ENCODE results near the gene PARN. TPM values are rescaled to one million over a fixed set of nuclear protein-coding genes. Genes with fewer than 3 reads are reported as not detected.

The PARN gene
- polyA plus RNA-seq, 1 experiment = 33.9 TPM

DNA sequence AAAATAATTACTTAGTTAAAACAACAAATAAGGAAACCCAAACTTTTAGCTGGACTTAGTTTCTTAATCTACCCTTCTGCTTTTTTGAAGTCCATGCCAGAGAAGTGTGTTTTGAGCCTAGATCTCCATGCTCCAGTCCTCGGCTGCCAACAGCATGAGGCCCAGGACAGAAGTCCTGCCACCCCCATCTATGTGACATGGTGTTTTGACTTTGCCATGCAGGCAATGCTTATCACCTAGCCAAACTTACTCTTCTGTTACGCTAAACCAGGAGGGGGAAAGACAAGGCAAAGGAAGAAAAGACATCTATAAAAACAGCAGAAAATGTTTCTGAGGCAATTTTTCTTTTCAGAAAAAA is 119.5 kb downstream of the PARN start:
- ChIA-PET CTCF (interaction anchor here (0.6 to 1.1 kb wide), 4 partner anchors 10 to 591 kb away, joined by 3 to 6 read pairs (median 4); partner anchors contain the start of gene ERCC4), POLR2A (no interaction called here)
- Histone ChIP-seq H3K4me3 (ENCODE audit: low read depth, low read length) (no peak overlapping the region), H3K27ac (ENCODE audit: low read depth, low read length) (no peak overlapping the region), H3K9me3 (ENCODE audit: control insufficient read depth, insufficient read depth, low read length) (no peaks in the 10 kb centered on the region), H3K27me3 (ENCODE audit: control insufficient read depth, insufficient read depth, low read length) (no peaks in the 10 kb centered on the region)
- no peak for DNase-seq (ENCODE audit: low read depth, low spot score)
- TF ChIP-seq, protein P1, sequence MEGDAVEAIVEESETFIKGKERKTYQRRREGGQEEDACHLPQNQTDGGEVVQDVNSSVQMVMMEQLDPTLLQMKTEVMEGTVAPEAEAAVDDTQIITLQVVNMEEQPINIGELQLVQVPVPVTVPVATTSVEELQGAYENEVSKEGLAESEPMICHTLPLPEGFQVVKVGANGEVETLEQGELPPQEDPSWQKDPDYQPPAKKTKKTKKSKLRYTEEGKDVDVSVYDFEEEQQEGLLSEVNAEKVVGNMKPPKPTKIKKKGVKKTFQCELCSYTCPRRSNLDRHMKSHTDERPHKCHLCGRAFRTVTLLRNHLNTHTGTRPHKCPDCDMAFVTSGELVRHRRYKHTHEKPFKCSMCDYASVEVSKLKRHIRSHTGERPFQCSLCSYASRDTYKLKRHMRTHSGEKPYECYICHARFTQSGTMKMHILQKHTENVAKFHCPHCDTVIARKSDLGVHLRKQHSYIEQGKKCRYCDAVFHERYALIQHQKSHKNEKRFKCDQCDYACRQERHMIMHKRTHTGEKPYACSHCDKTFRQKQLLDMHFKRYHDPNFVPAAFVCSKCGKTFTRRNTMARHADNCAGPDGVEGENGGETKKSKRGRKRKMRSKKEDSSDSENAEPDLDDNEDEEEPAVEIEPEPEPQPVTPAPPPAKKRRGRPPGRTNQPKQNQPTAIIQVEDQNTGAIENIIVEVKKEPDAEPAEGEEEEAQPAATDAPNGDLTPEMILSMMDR (IDR thresholded peaks at IDR 0.05; ENCODE audit: low read depth, low read length) = no peak

DNA sequence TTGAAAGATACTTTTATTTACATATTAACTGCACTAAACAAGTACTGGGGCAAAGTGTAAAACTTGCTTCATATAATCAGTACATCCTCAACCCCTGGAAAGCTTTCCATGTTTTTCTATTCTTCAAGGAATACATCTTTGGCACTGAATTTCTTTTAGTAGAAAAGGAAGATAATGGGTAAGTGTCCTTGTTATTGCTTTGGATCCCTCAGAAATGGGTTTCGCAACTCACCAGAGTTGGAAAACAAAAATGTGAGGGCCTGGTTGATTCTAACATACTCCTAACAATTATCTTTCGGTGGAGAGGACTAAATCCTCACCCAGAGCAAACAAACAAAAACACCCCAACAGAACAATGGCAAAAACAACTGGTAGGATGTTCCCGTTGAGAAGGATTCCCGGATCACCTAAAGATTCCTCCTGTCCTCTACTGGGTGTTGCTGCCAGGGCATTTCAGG is 120.4 kb downstream of the PARN start:
- Histone ChIP-seq H3K27ac (ENCODE audit: low read depth, low read length) (no peak overlapping the region), H3K4me3 (ENCODE audit: low read depth, low read length) (no peak overlapping the region), H3K9me3 (ENCODE audit: control insufficient read depth, insufficient read depth, low read length) (no peaks in the 10 kb centered on the region), H3K27me3 (ENCODE audit: control insufficient read depth, insufficient read depth, low read length) (no peaks in the 10 kb centered on the region)
- TF ChIP-seq, protein P1 (IDR thresholded peaks at IDR 0.05; ENCODE audit: low read depth, low read length) = no peak
- ChIA-PET CTCF (interaction anchor here (1.6 kb wide), 1 partner anchor 590 kb away, joined by 3 read pairs; the partner anchor contains the start of gene ERCC4), POLR2A (no interaction called here)
- no peak for DNase-seq (ENCODE audit: low read depth, low spot score)

DNA sequence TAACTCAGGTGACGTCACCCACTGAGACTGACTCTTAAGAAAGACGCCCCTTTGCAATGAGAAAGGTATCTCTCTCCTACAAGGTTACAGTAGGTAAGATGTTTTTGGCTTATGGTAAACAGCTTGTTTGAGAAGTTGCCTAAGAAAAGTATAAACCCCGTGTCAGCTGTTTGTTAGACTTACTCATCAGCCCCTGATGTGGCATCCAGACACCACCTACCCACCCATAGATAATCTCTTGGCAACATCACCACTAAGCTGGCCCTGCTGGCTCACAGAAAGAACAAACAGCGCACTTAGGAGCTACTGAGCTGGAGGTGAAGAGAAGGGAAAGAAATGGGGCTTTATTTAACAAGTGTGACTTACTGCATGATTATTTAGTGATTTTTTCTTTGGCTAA is 121.0 kb downstream of the PARN start:
- H3K9me3 ChIP-seq (ENCODE audit: control insufficient read depth, insufficient read depth, low read length) = no peaks in the 10 kb centered on the region
- ChIA-PET CTCF (interaction anchor here (1.6 kb wide), 1 partner anchor 589 kb away, joined by 3 read pairs; the partner anchor contains the start of gene ERCC4), POLR2A (no interaction called here)
- no peak for DNase-seq (ENCODE audit: low read depth, low spot score)
- TF ChIP-seq, protein P1 (IDR thresholded peaks at IDR 0.05; ENCODE audit: low read depth, low read length) = no peak
- H3K4me3 ChIP-seq (ENCODE audit: low read depth, low read length) = no peak overlapping the region
- H3K27ac ChIP-seq (ENCODE audit: low read depth, low read length) = no peak overlapping the region
- no peaks in the 10 kb centered on the region for H3K27me3 ChIP-seq (ENCODE audit: control insufficient read depth, insufficient read depth, low read length)

DNA sequence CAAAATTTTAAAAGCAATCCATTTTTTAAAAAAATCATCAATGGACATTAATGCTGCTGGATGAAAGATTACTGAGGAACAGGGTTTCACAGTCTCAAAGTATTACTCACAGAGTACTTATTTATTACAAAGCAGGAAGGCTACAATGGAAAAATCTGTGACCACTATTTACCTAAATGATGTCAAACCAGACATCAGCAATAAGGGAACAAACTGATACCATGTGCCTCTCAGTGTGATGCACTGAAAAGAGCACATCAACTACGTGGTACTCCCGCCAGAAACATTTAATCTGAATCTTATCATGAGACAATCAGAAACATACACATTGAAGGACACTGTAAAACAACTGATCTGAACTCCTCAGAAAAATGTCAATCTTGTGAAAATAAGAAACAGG is 124.2 kb downstream of the PARN start:
- POLR2A ChIA-PET = no interaction called here
- Histone ChIP-seq H3K27me3 (ENCODE audit: control insufficient read depth, insufficient read depth, low read length) (no peaks in the 10 kb centered on the region), H3K4me3 (ENCODE audit: low read depth, low read length) (no peak overlapping the region), H3K9me3 (ENCODE audit: control insufficient read depth, insufficient read depth, low read length) (no peaks in the 10 kb centered on the region), H3K27ac (ENCODE audit: low read depth, low read length) (no peak overlapping the region)
- TF ChIP-seq, protein P1 (IDR thresholded peaks at IDR 0.05; ENCODE audit: low read depth, low read length) = no peak
- CTCF ChIA-PET = no interaction called here
- no peak for DNase-seq (ENCODE audit: low read depth, low spot score)

DNA sequence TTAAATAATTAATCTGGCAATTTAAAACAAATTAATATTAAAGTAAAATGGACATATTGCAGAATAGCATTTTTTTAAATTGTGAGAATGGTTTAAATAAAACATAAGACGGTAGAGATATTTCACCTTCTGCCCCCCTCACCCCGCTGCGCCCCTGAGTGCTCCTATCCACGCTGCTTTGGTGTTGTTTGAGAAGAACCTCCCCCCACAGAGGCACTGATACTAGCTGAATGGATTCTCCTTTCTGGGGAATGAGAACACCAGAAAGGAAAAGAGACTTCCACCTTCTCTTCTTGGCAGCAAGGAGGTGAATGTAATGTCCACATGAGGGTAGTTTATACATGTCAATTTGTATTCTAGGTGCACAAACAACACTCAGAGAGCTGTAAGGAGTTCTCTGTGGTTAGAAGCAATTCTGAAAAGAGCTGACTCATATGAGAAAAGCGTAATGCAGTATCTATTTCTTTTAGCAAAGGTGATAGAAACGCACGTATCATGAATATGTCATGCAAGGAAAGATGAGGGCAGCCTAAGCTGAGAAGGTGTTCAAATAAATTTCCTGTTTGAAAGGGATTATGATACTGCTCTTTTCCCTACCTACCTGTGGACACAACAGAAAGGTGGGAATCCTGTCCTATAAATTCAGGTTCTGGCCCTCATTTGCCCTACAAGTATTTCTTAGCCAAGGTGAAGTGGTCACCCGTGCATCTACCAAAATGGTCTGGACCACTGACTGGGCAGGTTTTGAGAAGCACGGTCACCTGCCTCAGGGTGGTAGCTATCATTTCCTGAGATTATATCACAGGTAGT is 126.9 kb downstream of the PARN start:
- TF ChIP-seq, protein P1 (IDR thresholded peaks at IDR 0.05; ENCODE audit: low read depth, low read length) = no peak
- CTCF ChIA-PET = interaction anchor here (2.0 kb wide), 1 partner anchor 583 kb away, joined by 7 read pairs; the partner anchor contains the start of gene ERCC4
- DNase-seq (ENCODE audit: low read depth, low spot score) = peak; percentile 27
- Histone ChIP-seq H3K27me3 (ENCODE audit: control insufficient read depth, insufficient read depth, low read length) (no peaks in the 10 kb centered on the region), H3K9me3 (ENCODE audit: control insufficient read depth, insufficient read depth, low read length) (no peaks in the 10 kb centered on the region), H3K4me3 (ENCODE audit: low read depth, low read length) (no peak overlapping the region), H3K27ac (ENCODE audit: low read depth, low read length) (peak overlapping the region; percentile 58)
- POLR2A ChIA-PET = interaction anchor here (1.0 to 1.1 kb wide), 2 partner anchors 25 to 159 kb away, joined by 3 to 4 read pairs; no protein-coding TSS in a partner anchor

Measured in AG04450 (cell line).